Suprapubic skin (tissue), 4 donors: ENCODE results near the gene PRDM11. TPM values are rescaled to one million over a fixed set of nuclear protein-coding genes. Genes with fewer than 3 reads are reported as not detected.

Experiments used
- DNase-seq, 2 donors: peaks; one replicate each; pipeline ENCODE4 v3.0.0-alpha.2; 2019; ENCODE audit warnings: low spot score in 2 of 2
- H3K27ac ChIP-seq: fragments of 200-600 bp; sonication (generic); one replicate; pipeline ENCODE4 v1.5.1; 2019
- H3K27me3 ChIP-seq: fragments of 200-600 bp; sonication (generic); one replicate; pipeline ENCODE4 v1.5.1; 2019
- H3K36me3 ChIP-seq: fragments of 200-600 bp; sonication (generic); one replicate; pipeline ENCODE4 v1.5.1; 2019
- H3K4me1 ChIP-seq: fragments of 200-600 bp; sonication (generic); one replicate; pipeline ENCODE4 v1.5.1; 2019
- H3K4me3 ChIP-seq: fragments of 200-600 bp; sonication (generic); one replicate; pipeline ENCODE4 v1.5.1; 2019; ENCODE audit warnings: mild to moderate bottlenecking
- H3K9me3 ChIP-seq: fragments of 200-600 bp; sonication (generic); one replicate; pipeline ENCODE4 v1.5.1; 2019
- CTCF ChIP-seq, 2 donors: fragments of 200-600 bp in 1 of 2; fragments of 450-650 bp in 1 of 2; sonication (generic) in 1 of 2; IDR thresholded peaks; one replicate each; pipeline ENCODE4 v1.5.1; 2016 to 2019; ENCODE audit warnings: antibody characterized with exemption in 2 of 2, mild to moderate bottlenecking in 1 of 2, moderate library complexity in 1 of 2
- EP300 ChIP-seq: sonication (generic); formaldehyde crosslinking; IDR thresholded peaks from one replicate; pipeline ENCODE4 v1.6.1; 2017; ENCODE audit warnings: antibody characterized with exemption
- POLR2A ChIP-seq, 2 donors: fragments of 450-650 bp; IDR thresholded peaks; one replicate each; pipeline ENCODE4 v1.6.1; 2017; ENCODE audit warnings: antibody characterized with exemption in 2 of 2, mild to moderate bottlenecking in 2 of 2, moderate library complexity in 2 of 2
- POLR2AphosphoS5 ChIP-seq, 3 donors: sonication (generic); formaldehyde crosslinking; IDR thresholded peaks; one replicate each; pipeline ENCODE4 v1.6.1; 2017; ENCODE audit warnings: antibody characterized with exemption in 3 of 3
- WGBS: methylation state at CpG from one replicate; pipeline ENCODE4 v1.1.5; 2018; 5-methylcytosine and 5-hydroxymethylcytosine counted together
- total RNA-seq, 4 donors: library from RNA; depleted of rRNA; stranded (reverse); fragments of >200 nt; gene quantifications; one replicate each; pipeline ENCODE4 v1.1.0, GENCODE V29; 2016

PRDM11 gene
- total RNA-seq, 4 donors from 2014 or later: 9.1 to 11.9 (median 11.0) TPM

- TF ChIP-seq POLR2AphosphoS5 (IDR thresholded peaks at IDR 0.05) (no peak), CTCF (IDR thresholded peaks at IDR 0.05) (no peak), EP300 (no peak), POLR2A (IDR thresholded peaks at IDR 0.05) (no peak)
- WGBS: 59% methylated on average over 12 of the region's 13 CpGs
- Histone ChIP-seq H3K9me3 (no peaks in the 10 kb centered on the region), H3K4me3 (no peak overlapping the region), H3K27me3 (no peaks in the 10 kb centered on the region), H3K4me1 (peaks cover 61% of the 10 kb centered on the region), H3K27ac (peak overlapping the region; percentile 30), H3K36me3 (no peaks in the 10 kb centered on the region)
- peak; percentile 59 to 66 for DNase-seq
These were observed 12.6 kb downstream of the PRDM11 start for GRCh38 chr11:45158891-45159605.

- no peaks in the 10 kb centered on the region for H3K27me3 ChIP-seq
- TF ChIP-seq EP300: no peak
- TF ChIP-seq CTCF (IDR thresholded peaks at IDR 0.05): no peak
- TF ChIP-seq POLR2A (IDR thresholded peaks at IDR 0.05): no peak
- no peak for TF ChIP-seq POLR2AphosphoS5 (IDR thresholded peaks at IDR 0.05)
- no peak overlapping the region for H3K27ac ChIP-seq
- WGBS: 63% methylated on average over 3 of the region's 3 CpGs
- H3K36me3 ChIP-seq: no peaks in the 10 kb centered on the region
- H3K9me3 ChIP-seq: no peaks in the 10 kb centered on the region
- DNase-seq: peak in 1 of 2 donors; percentile 46
- H3K4me1 ChIP-seq: peaks cover 59% of the 10 kb centered on the region
- H3K4me3 ChIP-seq: no peak overlapping the region
These were observed 13.4 kb downstream of the PRDM11 start for GRCh38 chr11:45159781-45160365.

DNA sequence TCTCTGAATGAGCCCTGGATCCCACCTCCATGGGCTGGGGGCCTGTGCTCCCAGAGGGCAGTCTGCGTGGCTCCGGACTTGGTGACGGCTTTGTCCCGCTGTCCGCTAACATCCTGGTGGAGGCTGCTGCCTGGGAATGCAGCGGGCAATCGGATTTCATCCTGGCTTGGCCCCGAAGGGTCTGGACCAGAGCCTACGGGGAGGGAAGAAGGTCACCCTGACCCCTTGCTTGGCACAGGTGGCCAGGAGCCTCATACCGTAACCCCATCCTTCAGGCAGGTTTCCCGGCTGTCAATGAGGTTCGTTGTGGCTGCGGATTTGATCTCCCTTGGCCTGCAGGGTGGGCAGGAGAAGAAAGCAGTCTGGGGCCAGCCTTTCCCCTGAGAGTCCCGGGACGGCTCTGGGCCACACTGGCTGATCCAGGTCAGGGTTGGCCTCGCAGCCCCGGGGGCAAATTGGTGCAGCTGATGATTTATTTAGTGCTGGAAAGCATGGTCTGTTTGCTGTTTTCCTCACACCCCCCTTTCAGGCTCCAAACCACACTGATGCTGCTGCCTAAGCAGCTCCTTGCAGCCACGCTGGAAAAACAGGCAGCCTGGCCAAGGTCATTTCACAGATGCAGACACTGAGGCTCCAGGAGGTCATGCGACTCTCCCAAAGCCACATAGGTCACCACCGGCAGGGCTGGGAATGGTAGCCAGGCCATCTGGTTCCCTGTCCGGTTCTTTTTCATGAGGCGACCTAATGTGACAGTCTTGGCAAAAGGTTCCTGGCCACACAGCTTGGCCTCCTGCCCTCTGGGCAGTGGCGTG lies 15.0 kb downstream of the PRDM11 start:
- WGBS: 58% methylated on average over 13 of the region's 23 CpGs

DNA sequence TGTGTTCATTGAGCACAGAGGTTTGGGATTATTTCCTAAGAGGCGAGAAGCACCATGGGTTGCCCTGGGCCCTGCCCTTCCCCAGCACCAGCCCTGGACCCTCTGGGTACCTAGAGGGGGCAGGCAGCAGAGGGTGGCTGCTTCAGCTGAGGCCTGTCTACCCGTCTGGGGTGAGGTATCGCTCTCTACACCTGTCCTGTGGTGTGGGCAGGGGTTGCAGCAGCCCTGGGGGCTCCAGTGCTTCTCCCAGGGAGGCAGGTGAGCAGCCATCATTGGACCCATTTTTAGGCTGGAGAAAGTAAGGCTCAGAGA lies 15.6 kb downstream of the PRDM11 start:
- peaks cover 40% of the 10 kb centered on the region for H3K4me1 ChIP-seq
- H3K27me3 ChIP-seq: no peaks in the 10 kb centered on the region
- no peaks in the 10 kb centered on the region for H3K36me3 ChIP-seq
- DNase-seq: no peak
- TF ChIP-seq POLR2AphosphoS5 (IDR thresholded peaks at IDR 0.05): no peak
- no peak for TF ChIP-seq POLR2A (IDR thresholded peaks at IDR 0.05)
- no peak for TF ChIP-seq EP300
- no peak for TF ChIP-seq CTCF (IDR thresholded peaks at IDR 0.05)
- WGBS: no CpG with 5 or more reads among the region's 3 CpGs
- H3K4me3 ChIP-seq: no peak overlapping the region
- H3K27ac ChIP-seq: no peak overlapping the region
- H3K9me3 ChIP-seq: no peaks in the 10 kb centered on the region

More for the DNA sequence above, 15.0 kb downstream of the PRDM11 start:
- Histone ChIP-seq H3K4me1 (peaks cover 44% of the 10 kb centered on the region), H3K9me3 (no peaks in the 10 kb centered on the region), H3K36me3 (no peaks in the 10 kb centered on the region), H3K27me3 (no peaks in the 10 kb centered on the region), H3K27ac (no peak overlapping the region), H3K4me3 (no peak overlapping the region)
- TF ChIP-seq POLR2AphosphoS5 (IDR thresholded peaks at IDR 0.05) (no peak), CTCF (IDR thresholded peaks at IDR 0.05) (no peak), EP300 (no peak), POLR2A (IDR thresholded peaks at IDR 0.05) (no peak)
- no peak for DNase-seq
